ENCODE results near the gene TAS1R3.

DNA sequence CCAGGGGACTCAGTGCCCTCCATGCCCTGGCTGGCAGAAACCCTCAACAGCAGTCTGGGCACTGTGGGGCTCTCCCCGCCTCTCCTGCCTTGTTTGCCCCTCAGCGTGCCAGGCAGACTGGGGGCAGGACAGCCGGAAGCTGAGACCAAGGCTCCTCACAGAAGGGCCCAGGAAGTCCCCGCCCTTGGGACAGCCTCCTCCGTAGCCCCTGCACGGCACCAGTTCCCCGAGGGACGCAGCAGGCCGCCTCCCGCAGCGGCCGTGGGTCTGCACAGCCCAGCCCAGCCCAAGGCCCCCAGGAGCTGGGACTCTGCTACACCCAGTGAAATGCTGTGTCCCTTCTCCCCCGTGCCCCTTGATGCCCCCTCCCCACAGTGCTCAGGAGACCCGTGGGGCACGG lies 2.8 kb upstream of the TAS1R3 start:
- TF ChIP-seq POLR2A (IDR thresholded peaks at IDR 0.05) = no peak
- TF ChIP-seq, protein P1, sequence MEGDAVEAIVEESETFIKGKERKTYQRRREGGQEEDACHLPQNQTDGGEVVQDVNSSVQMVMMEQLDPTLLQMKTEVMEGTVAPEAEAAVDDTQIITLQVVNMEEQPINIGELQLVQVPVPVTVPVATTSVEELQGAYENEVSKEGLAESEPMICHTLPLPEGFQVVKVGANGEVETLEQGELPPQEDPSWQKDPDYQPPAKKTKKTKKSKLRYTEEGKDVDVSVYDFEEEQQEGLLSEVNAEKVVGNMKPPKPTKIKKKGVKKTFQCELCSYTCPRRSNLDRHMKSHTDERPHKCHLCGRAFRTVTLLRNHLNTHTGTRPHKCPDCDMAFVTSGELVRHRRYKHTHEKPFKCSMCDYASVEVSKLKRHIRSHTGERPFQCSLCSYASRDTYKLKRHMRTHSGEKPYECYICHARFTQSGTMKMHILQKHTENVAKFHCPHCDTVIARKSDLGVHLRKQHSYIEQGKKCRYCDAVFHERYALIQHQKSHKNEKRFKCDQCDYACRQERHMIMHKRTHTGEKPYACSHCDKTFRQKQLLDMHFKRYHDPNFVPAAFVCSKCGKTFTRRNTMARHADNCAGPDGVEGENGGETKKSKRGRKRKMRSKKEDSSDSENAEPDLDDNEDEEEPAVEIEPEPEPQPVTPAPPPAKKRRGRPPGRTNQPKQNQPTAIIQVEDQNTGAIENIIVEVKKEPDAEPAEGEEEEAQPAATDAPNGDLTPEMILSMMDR (IDR thresholded peaks at IDR 0.05) = no peak
- no peak for TF ChIP-seq EP300 (IDR thresholded peaks at IDR 0.05)
